Activated B cell treated with CpG ODN at 0.5 μM for 24 hours (primary cell): ENCODE measurements around the gene MORN2. TPM values are rescaled to one million over a fixed set of nuclear protein-coding genes. Genes with fewer than 3 reads are reported as not detected.

Experiments
- ATAC-seq: fragments of 200-7000 bp; cut with Tn5 transposase; one replicate; pipeline ENCODE4 v1.10.0; 2021; ENCODE audit warnings: low read depth, mild to moderate bottlenecking, moderate library complexity
- CTCF ChIA-PET: fragments of 350-600 bp; sonication (Branson Sonifier 250); formaldehyde crosslinking; loops from one replicate; lab custom pipeline; 2021; ENCODE audit warnings: antibody characterized with exemption; lab: Charles Lee
- POLR2A ChIA-PET: fragments of 350-600 bp; sonication (Branson Sonifier 250); formaldehyde crosslinking; loops from one replicate; lab custom pipeline; 2021; ENCODE audit warnings: antibody characterized with exemption; lab: Charles Lee
- DNase-seq: peaks from one replicate; pipeline ENCODE4 v3.0.0; 2022
- H3K27ac Mint-ChIP-seq: one replicate; pipeline ENCODE4 v1.8.0; 2020; ENCODE audit warnings: mixed read lengths
- H3K27me3 Mint-ChIP-seq: one replicate; pipeline ENCODE4 v1.8.0; 2021; ENCODE audit warnings: mixed read lengths
- H3K36me3 Mint-ChIP-seq: one replicate; pipeline ENCODE4 v1.8.0; 2021; ENCODE audit warnings: low read depth, mixed read lengths
- H3K4me1 Mint-ChIP-seq: one replicate; pipeline ENCODE4 v1.8.0; 2021; ENCODE audit warnings: mixed read lengths
- H3K4me3 Mint-ChIP-seq: one replicate; pipeline ENCODE4 v1.8.0; 2020; ENCODE audit warnings: mild to moderate bottlenecking, mixed read lengths
- H3K9me3 Mint-ChIP-seq: one replicate; pipeline ENCODE4 v1.8.0; 2020; ENCODE audit warnings: mixed read lengths
- CTCF ChIP-seq: fragments of 200-600 bp; IDR thresholded peaks from one replicate; pipeline ENCODE4 v1.8.0; 2022; ENCODE audit warnings: antibody characterized with exemption, mild to moderate bottlenecking
- intact Hi-C: fragments of 100-400 bp; cut with micrococcal nuclease; formaldehyde crosslinking; loops from one replicate; pipeline ENCODE4 v1.15.1; 2024
- total RNA-seq: library from RNA; stranded (reverse); gene quantifications from 2 replicates; pipeline ENCODE4 v1.2.3, GENCODE V29; 2022

Gene MORN2
- total RNA-seq, 1 donor from 2014 or later: 4.1 TPM

- Mint-ChIP-seq H3K4me1 (no peaks in the 10 kb centered on the region), H3K27me3 (no peaks in the 10 kb centered on the region), H3K36me3 (peaks cover 64% of the 10 kb centered on the region), H3K4me3 (no peak overlapping the region), H3K9me3 (no peaks in the 10 kb centered on the region), H3K27ac (no peak overlapping the region)
- DNase-seq (no peak), ATAC-seq (no peak)
- no peak for TF ChIP-seq CTCF
- intact Hi-C loops: no loop called here
- ChIA-PET CTCF (no interaction called here), POLR2A (no interaction called here)
Observed at GRCh38 chr2:38862476-38862875, 13.3 kb upstream of the MORN2 start.

GRCh38 chr2:38863061-38863695, 12.6 kb upstream of the MORN2 start:
- ChIA-PET POLR2A (no interaction called here), CTCF (no interaction called here)
- no peak for TF ChIP-seq CTCF
- H3K27me3 Mint-ChIP-seq: no peaks in the 10 kb centered on the region
- H3K9me3 Mint-ChIP-seq: no peaks in the 10 kb centered on the region
- DNase-seq (no peak), ATAC-seq (no peak)
- no peaks in the 10 kb centered on the region for H3K4me1 Mint-ChIP-seq
- peaks cover 64% of the 10 kb centered on the region for H3K36me3 Mint-ChIP-seq
- no peak overlapping the region for H3K4me3 Mint-ChIP-seq
- H3K27ac Mint-ChIP-seq: no peak overlapping the region
- intact Hi-C loops: no loop called here

GRCh38 chr2:38866773-38867443, 8.9 kb upstream of the MORN2 start:
- Mint-ChIP-seq H3K4me3 (no peak overlapping the region), H3K27me3 (no peaks in the 10 kb centered on the region), H3K9me3 (peaks cover 9% of the 10 kb centered on the region), H3K4me1 (peaks cover 1% of the 10 kb centered on the region), H3K27ac (no peak overlapping the region), H3K36me3 (peaks cover 50% of the 10 kb centered on the region)
- intact Hi-C loops: no loop called here
- ATAC-seq (no peak), DNase-seq (no peak)
- no peak for TF ChIP-seq CTCF
- ChIA-PET CTCF (no interaction called here), POLR2A (no interaction called here)

GRCh38 chr2:38871432-38871831, 4.3 kb upstream of the MORN2 start:
- POLR2A ChIA-PET: interaction anchor here (0.6 kb wide), 2 partner anchors 16 to 23 kb away, joined by 3 to 5 read pairs; no protein-coding TSS in a partner anchor
- DNase-seq: no peak
- H3K9me3 Mint-ChIP-seq: peaks cover 13% of the 10 kb centered on the region

More at GRCh38 chr2:38871432-38871831, 4.3 kb upstream of the MORN2 start:
- Mint-ChIP-seq H3K27ac (no peak overlapping the region), H3K4me3 (no peak overlapping the region), H3K27me3 (no peaks in the 10 kb centered on the region), H3K36me3 (peaks cover 43% of the 10 kb centered on the region), H3K4me1 (peaks cover 21% of the 10 kb centered on the region)
- no peak for ATAC-seq
- CTCF ChIA-PET: no interaction called here
- no peak for TF ChIP-seq CTCF
- intact Hi-C loops: no loop called here
